ENCODE measurements around the gene ZIC5. TPM values are rescaled to one million over a fixed set of nuclear protein-coding genes. Genes with fewer than 3 reads are reported as not detected.
A peak's percentile ranks its signal among the peaks of the same experiment; 100 is the strongest.

ZIC5 gene
- total and polyA plus RNA-seq, 2 of the 4 experiments (the other 2 are of a cell fraction): not detected

DNA sequence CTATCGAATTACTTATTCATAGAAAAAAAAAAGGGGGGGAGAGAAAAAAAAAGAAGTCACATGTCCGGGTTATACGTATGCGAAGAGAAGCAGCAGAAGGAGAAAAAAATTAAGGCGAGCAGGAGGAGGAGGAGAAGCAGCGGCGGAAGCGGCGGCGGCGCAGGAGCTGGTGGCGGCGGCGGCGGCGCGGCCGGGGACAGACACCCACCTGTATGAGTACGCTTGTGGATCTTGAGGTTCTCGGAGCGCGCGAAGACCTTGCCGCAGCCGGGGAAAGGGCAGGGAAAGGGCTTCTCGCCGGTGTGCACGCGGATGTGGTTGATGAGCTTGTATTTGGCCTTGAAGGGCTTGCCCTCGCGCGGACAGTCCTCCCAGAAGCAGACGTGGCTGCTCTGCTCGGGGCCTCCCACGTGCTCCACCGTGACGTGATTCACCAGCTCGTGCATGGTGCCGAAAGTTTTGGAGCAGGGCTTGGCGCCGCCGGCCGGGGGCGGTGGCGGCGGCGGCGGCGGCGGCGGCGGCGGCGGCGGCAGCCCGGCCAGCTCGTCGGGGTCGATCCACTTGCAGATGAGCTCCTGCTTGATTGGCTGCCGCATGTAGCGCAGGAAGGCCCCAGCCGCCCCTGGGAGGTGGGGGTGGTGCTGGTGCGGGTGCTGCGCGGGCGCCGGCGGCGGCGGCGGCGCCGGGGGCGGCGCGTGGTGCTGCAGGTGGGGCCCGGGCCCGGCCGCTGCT, 1.5 kb downstream of the ZIC5 start:
- DNase-seq: no peak
- Histone ChIP-seq H2BK15ac (ENCODE audit: low read depth, low read length) (no peak overlapping the region), H4K8ac (ENCODE audit: low read depth in 2 of 2, low read length in 2 of 2) (no peak overlapping the region), H3K4me3 (ENCODE audit: insufficient read depth, low read depth, low read length) (no peak overlapping the region), H2AK9ac (replicated peaks; ENCODE audit: low read depth, low read length, poor library complexity) (no peak overlapping the region), H3K18ac (ENCODE audit: low read depth, low read length) (no peak overlapping the region), H4K91ac (ENCODE audit: insufficient read depth, low read depth, low read length) (no peak overlapping the region), H3K27ac (ENCODE audit: insufficient read depth, low read length) (no peak overlapping the region), H3K14ac (replicated peaks; ENCODE audit: low read depth, low read length) (no peak overlapping the region), H3K4ac (ENCODE audit: low read depth, low read length) (no peak overlapping the region), H4K5ac (ENCODE audit: low read depth, low read length) (no peak overlapping the region), H3K56ac (ENCODE audit: extremely low read depth, insufficient read depth, low read length) (no peak overlapping the region), H2BK120ac (ENCODE audit: low read depth, low read length) (no peak overlapping the region), H3K79me1 (ENCODE audit: low read depth in 1 of 2, low read length in 2 of 2) (no peaks in the 10 kb centered on the region), H2BK5ac (ENCODE audit: low read depth, low read length, poor library complexity, severe bottlenecking) (no peak overlapping the region), H3K9me3 (ENCODE audit: control insufficient read depth, insufficient read depth, low read length) (peaks cover 23% of the 10 kb centered on the region), H3K9me1 (ENCODE audit: insufficient read depth, low read length) (no peaks in the 10 kb centered on the region), H4K20me1 (ENCODE audit: insufficient read depth, low read length) (no peaks in the 10 kb centered on the region; the same call in 1 of the 2 replicates), H3K27me3 (ENCODE audit: control insufficient read depth, insufficient read depth, low read length) (peaks cover 94% of the 10 kb centered on the region), H3K4me1 (ENCODE audit: control insufficient read depth, insufficient read depth, low read length) (peaks cover 2% of the 10 kb centered on the region; the same call in 1 of the 2 replicates), H3K36me3 (ENCODE audit: control insufficient read depth, insufficient read depth, low read length) (no peaks in the 10 kb centered on the region), H2AFZ (replicated peaks; ENCODE audit: low read length, poor library complexity) (peak overlapping the region; percentile 60), H3K4me2 (ENCODE audit: low read depth, low read length) (peak overlapping the region; percentile 33; the same call in 1 of the 2 replicates), H3K9ac (ENCODE audit: low read depth, low read length) (no peak overlapping the region), H2AK5ac (ENCODE audit: low read depth, low read length) (no peak overlapping the region), H3K23ac (ENCODE audit: low read depth, low read length) (no peak overlapping the region), H2BK20ac (ENCODE audit: low read depth, low read length) (no peak overlapping the region)
- ChIA-PET CTCF (interaction anchor here (1.0 kb wide), 1 partner anchor 11 kb away, joined by 3 read pairs; the partner anchor contains the start of gene ZIC2), POLR2A (ENCODE audit: unreplicated experiment) (no interaction called here)
- ATAC-seq (ENCODE audit: low read depth): peak; percentile 23; the same call in 1 of the 2 replicates
- no peak for TF ChIP-seq RCOR1 (IDR thresholded peaks at IDR 0.05; ENCODE audit: insufficient replicate concordance, low read length)
- TF ChIP-seq, protein P1, sequence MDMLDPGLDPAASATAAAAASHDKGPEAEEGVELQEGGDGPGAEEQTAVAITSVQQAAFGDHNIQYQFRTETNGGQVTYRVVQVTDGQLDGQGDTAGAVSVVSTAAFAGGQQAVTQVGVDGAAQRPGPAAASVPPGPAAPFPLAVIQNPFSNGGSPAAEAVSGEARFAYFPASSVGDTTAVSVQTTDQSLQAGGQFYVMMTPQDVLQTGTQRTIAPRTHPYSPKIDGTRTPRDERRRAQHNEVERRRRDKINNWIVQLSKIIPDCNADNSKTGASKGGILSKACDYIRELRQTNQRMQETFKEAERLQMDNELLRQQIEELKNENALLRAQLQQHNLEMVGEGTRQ (IDR thresholded peaks at IDR 0.05; ENCODE audit: low read depth, low read length): peak; percentile 25; the same call in 1 of the 2 replicates
- no peak for TF ChIP-seq CHD1 (IDR thresholded peaks at IDR 0.05; ENCODE audit: low read depth, low read length)
- no peak for TF ChIP-seq FOS (IDR thresholded peaks at IDR 0.05; ENCODE audit: low read depth, low read length)
- no peak for TF ChIP-seq MXI1 (IDR thresholded peaks at IDR 0.05; ENCODE audit: borderline replicate concordance, low read depth, low read length)
- in situ Hi-C loops (cut with MboI; ENCODE audit: low sequenced_read_pairs): no loop called here
- WGBS, 2 experiments (ENCODE audit: extremely low coverage in 2 of 2, insufficient read length in 1 of 2): 10% methylated on average over 8 of the region's 79 CpGs; no CpG with 5 or more reads in 1 of the 2 experiments
- no TSS peak for BruUV-seq (replicated peaks)
- intact Hi-C loops (cut with micrococcal nuclease): loop anchor here (10.0 kb wide), 1 partner anchor 545 kb away; no protein-coding TSS in a partner anchor
- dilution Hi-C loops (cut with HindIII; ENCODE audit: low sequenced_read_pairs, unreplicated experiment): no loop called here
